Measurements from ENCODE around the gene GNG4.
A peak's percentile ranks its signal among the peaks of the same experiment; 100 is the strongest.

The GNG4 gene

GRCh38 chr1:235649368-235650163 is at the start of gene GNG4:
GNG4 (minus strand) TSS chr1:235649784; CDS start chr1:235583838, 65,946 bp downstream.
- DNase-seq = peak in 1 of 2 experiments; percentile 33

GRCh38 chr1:235697508-235697907 is 47.9 kb upstream of the GNG4 start:
- no peak for DNase-seq

GRCh38 chr1:235689356-235689755 is 39.8 kb upstream of the GNG4 start:
- no peak for DNase-seq

- no peak for DNase-seq
Observed at GRCh38 chr1:235688096-235688495, 38.5 kb upstream of the GNG4 start.

GRCh38 chr1:235683653-235684052 is 34.1 kb upstream of the GNG4 start:
- no peak for DNase-seq

- DNase-seq = no peak
Observed at GRCh38 chr1:235682216-235682615, 32.6 kb upstream of the GNG4 start.

- no peak for DNase-seq
Observed at GRCh38 chr1:235679644-235680043, 30.1 kb upstream of the GNG4 start.

- DNase-seq = no peak
Observed at GRCh38 chr1:235679005-235679404, 29.4 kb upstream of the GNG4 start.

- no peak for DNase-seq
Observed at GRCh38 chr1:235675152-235675890, 25.7 kb upstream of the GNG4 start.

GRCh38 chr1:235673981-235674380 is 24.4 kb upstream of the GNG4 start:
- no peak for DNase-seq

GRCh38 chr1:235671992-235672391 is 22.4 kb upstream of the GNG4 start:
- DNase-seq = no peak

GRCh38 chr1:235670157-235670776 is 20.7 kb upstream of the GNG4 start:
- DNase-seq = no peak

- no peak for DNase-seq
Observed at GRCh38 chr1:235669277-235669676, 19.7 kb upstream of the GNG4 start.

- DNase-seq = no peak
Observed at GRCh38 chr1:235663628-235664027, 14.0 kb upstream of the GNG4 start.

- no peak for DNase-seq
Observed at GRCh38 chr1:235661568-235661967, 12.0 kb upstream of the GNG4 start.

GRCh38 chr1:235659186-235659771 is 9.7 kb upstream of the GNG4 start:
- no peak for DNase-seq

GRCh38 chr1:235657747-235658526 is 8.4 kb upstream of the GNG4 start:
- DNase-seq = no peak

GRCh38 chr1:235657269-235657668 is 7.7 kb upstream of the GNG4 start:
- no peak for DNase-seq

GRCh38 chr1:235652364-235652763 is 2.8 kb upstream of the GNG4 start:
- DNase-seq = no peak

GRCh38 chr1:235651170-235651806 is 1.7 kb upstream of the GNG4 start:
- DNase-seq = no peak

- DNase-seq = no peak
Observed at GRCh38 chr1:235650341-235651169, 971 bp upstream of the GNG4 start.

Data from activated CD4-positive, alpha-beta T cell treated with anti-CD3 and anti-CD28 coated beads, Interleukin-2, amount 50 U/mL, for 48 hours (primary cell).